SK-N-SH (cell line): Measurements from ENCODE around the gene SMO.

Source experiments
- CTCF ChIP-seq: fragments of 200-600 bp; sonication (generic); IDR thresholded peaks from 2 replicates; pipeline ENCODE4 v1.6.1; 2017; ENCODE audit warnings: antibody characterized with exemption, mild to moderate bottlenecking, moderate library complexity
- EZH2phosphoT487 ChIP-seq: fragments of 200-600 bp; sonication (generic); IDR thresholded peaks from 2 replicates; pipeline ENCODE4 v1.6.1; 2017; ENCODE audit warnings: low read depth, mixed run types, mild to moderate bottlenecking, antibody characterized with exemption, moderate library complexity, borderline replicate concordance
- JUND ChIP-seq: IDR thresholded peaks from 2 replicates; pipeline ENCODE4 v1.4.0; 2012
- MAX ChIP-seq: IDR thresholded peaks from 2 replicates; pipeline ENCODE4 v1.4.0; 2012; ENCODE audit warnings: low read depth
- MEF2A ChIP-seq: IDR thresholded peaks from 2 replicates; pipeline ENCODE4 v1.4.0; 2012; ENCODE audit warnings: low read depth, borderline replicate concordance
- MXI1 ChIP-seq: IDR thresholded peaks from 2 replicates; pipeline ENCODE4 v1.6.1; 2012; ENCODE audit warnings: mild to moderate bottlenecking, low read depth, low read length, improper control_type of control experiment
- POLR2AphosphoS5 ChIP-seq: IDR thresholded peaks from 2 replicates; pipeline ENCODE4 v1.6.1; 2012; ENCODE audit warnings: low read depth, low read length
- RAD21 ChIP-seq: IDR thresholded peaks from 2 replicates; pipeline ENCODE4 v1.6.1; 2012; ENCODE audit warnings: mild to moderate bottlenecking, low read length
- RCOR1 ChIP-seq: fragments of 150-350 bp; IDR thresholded peaks from 2 replicates; pipeline ENCODE4 v1.6.1; 2017; ENCODE audit warnings: antibody characterized with exemption, low read length
- TAF1 ChIP-seq: IDR thresholded peaks from 2 replicates; pipeline ENCODE4 v1.6.1; 2012; ENCODE audit warnings: low read depth, mild to moderate bottlenecking, low read length, moderate library complexity, borderline replicate concordance
- TEAD4 ChIP-seq: IDR thresholded peaks from 2 replicates; pipeline ENCODE4 v1.4.0; 2012; ENCODE audit warnings: mild to moderate bottlenecking, borderline replicate concordance; ENCODE audit not compliant: insufficient read depth
- YY1 ChIP-seq: IDR thresholded peaks from 2 replicates; pipeline ENCODE4 v1.4.0; 2012; ENCODE audit warnings: low read depth, mild to moderate bottlenecking
- TF ChIP-seq, protein P1 (sequence below): fragments of 150-350 bp; IDR thresholded peaks from 2 replicates; pipeline ENCODE4 v1.6.1; 2016; ENCODE audit warnings: mild to moderate bottlenecking, low read depth, low read length
- TF ChIP-seq, protein P2 (sequence below): fragments of 150-350 bp; IDR thresholded peaks from 2 replicates; pipeline ENCODE4 v1.6.1; 2017; ENCODE audit warnings: antibody characterized with exemption, low read length, low read depth, borderline replicate concordance

DNA sequence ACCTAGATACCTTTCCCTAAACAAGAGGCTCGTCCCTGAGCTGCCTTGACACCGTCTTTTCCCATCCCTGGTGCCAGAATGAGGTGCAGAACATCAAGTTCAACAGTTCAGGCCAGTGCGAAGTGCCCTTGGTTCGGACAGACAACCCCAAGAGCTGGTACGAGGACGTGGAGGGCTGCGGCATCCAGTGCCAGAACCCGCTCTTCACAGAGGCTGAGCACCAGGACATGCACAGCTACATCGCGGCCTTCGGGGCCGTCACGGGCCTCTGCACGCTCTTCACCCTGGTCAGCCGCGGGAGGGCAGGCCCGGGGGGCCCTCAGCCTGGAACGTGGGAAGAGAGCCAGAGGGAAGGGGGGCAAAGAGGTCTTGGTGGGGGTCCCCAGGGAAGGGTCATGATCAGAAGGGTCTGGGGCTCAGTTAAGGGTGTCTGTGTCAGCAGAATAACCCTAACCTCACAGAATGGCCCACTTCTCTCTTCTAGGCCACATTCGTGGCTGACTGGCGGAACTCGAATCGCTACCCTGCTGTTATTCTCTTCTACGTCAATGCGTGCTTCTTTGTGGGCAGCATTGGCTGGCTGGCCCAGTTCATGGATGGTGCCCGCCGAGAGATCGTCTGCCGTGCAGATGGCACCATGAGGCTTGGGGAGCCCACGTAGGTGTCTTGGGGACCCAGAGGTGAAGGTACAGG is 16.8 kb downstream of the SMO start:
- TF ChIP-seq TAF1 (no peak), CTCF (no peak), MEF2A (no peak), TEAD4 (no peak), YY1 (no peak), MXI1 (no peak), MAX (no peak), JUND (no peak), RCOR1 (no peak), POLR2AphosphoS5 (no peak), RAD21 (no peak), EZH2phosphoT487 (no peak)
- TF ChIP-seq, protein P1, sequence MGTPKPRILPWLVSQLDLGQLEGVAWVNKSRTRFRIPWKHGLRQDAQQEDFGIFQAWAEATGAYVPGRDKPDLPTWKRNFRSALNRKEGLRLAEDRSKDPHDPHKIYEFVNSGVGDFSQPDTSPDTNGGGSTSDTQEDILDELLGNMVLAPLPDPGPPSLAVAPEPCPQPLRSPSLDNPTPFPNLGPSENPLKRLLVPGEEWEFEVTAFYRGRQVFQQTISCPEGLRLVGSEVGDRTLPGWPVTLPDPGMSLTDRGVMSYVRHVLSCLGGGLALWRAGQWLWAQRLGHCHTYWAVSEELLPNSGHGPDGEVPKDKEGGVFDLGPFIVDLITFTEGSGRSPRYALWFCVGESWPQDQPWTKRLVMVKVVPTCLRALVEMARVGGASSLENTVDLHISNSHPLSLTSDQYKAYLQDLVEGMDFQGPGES = no peak
- TF ChIP-seq, protein P2, sequence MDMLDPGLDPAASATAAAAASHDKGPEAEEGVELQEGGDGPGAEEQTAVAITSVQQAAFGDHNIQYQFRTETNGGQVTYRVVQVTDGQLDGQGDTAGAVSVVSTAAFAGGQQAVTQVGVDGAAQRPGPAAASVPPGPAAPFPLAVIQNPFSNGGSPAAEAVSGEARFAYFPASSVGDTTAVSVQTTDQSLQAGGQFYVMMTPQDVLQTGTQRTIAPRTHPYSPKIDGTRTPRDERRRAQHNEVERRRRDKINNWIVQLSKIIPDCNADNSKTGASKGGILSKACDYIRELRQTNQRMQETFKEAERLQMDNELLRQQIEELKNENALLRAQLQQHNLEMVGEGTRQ = no peak
